ENCODE data around the gene RIMKLA. TPM values are rescaled to one million over a fixed set of nuclear protein-coding genes. Genes with fewer than 3 reads are reported as not detected.

RIMKLA gene
- total and polyA plus RNA-seq, 2 donors (not counting 3 experiments of a cell fraction or from before 2014, with no cell fraction given) = 0.01 TPM; not detected in 1

DNA sequence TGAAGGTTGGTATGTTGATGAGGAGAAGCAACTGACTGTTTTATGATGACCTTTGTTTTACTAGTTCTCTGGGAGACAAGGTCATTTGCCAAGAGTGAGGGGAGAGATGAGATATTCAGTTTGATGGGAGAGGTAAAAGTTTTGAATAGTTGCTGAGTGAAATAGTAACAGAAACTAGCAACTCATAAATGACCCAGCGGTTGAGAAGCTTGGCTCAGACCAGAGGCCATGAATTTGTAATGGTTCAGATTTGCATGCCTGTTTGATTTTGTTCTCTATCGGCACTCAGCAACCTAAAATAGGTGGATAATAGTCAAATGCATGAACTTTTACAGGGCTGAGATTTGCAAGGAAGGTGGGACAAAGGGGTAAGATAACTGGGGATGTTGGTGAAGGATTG is 89.1 kb downstream of the RIMKLA start:
- TF ChIP-seq POLR2A (IDR thresholded peaks at IDR 0.05; ENCODE audit: low read depth, low read length) (no peak), GATA2 (IDR thresholded peaks at IDR 0.05; ENCODE audit: insufficient read depth, insufficient read length, low read depth, low read length) (no peak), POLR2AphosphoS5 (IDR thresholded peaks at IDR 0.05; ENCODE audit: insufficient read depth, low read depth, low read length) (no peak), JUN (IDR thresholded peaks at IDR 0.05; ENCODE audit: borderline replicate concordance, insufficient read depth, insufficient read length, low read depth) (no peak), EZH2 (IDR thresholded peaks at IDR 0.05; ENCODE audit: borderline replicate concordance, low read depth, low read length, severe bottlenecking) (no peak), FOS (IDR thresholded peaks at IDR 0.05; ENCODE audit: borderline replicate concordance, insufficient read depth, low read length) (no peak), MYC (IDR thresholded peaks at IDR 0.05; ENCODE audit: low read depth, low read length) (no peak)
- TF ChIP-seq, protein P1, sequence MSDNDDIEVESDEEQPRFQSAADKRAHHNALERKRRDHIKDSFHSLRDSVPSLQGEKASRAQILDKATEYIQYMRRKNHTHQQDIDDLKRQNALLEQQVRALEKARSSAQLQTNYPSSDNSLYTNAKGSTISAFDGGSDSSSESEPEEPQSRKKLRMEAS (IDR thresholded peaks at IDR 0.05; ENCODE audit: insufficient read depth, insufficient read length) = no peak
- TF ChIP-seq, protein P2, sequence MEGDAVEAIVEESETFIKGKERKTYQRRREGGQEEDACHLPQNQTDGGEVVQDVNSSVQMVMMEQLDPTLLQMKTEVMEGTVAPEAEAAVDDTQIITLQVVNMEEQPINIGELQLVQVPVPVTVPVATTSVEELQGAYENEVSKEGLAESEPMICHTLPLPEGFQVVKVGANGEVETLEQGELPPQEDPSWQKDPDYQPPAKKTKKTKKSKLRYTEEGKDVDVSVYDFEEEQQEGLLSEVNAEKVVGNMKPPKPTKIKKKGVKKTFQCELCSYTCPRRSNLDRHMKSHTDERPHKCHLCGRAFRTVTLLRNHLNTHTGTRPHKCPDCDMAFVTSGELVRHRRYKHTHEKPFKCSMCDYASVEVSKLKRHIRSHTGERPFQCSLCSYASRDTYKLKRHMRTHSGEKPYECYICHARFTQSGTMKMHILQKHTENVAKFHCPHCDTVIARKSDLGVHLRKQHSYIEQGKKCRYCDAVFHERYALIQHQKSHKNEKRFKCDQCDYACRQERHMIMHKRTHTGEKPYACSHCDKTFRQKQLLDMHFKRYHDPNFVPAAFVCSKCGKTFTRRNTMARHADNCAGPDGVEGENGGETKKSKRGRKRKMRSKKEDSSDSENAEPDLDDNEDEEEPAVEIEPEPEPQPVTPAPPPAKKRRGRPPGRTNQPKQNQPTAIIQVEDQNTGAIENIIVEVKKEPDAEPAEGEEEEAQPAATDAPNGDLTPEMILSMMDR (IDR thresholded peaks at IDR 0.05; ENCODE audit: extremely low read depth in 1 of 2, insufficient read depth in 1 of 2, low read depth in 1 of 2, low read length in 2 of 2) = no peak
- no peaks in the 10 kb centered on the region for H3K9me1 ChIP-seq (replicated peaks; ENCODE audit: control insufficient read depth, extremely low read depth, insufficient read depth, low read length)
- H3K79me2 ChIP-seq (ENCODE audit: control insufficient read depth, insufficient read depth, low read length) = no peaks in the 10 kb centered on the region
- no TSS peak for BruUV-seq (replicated peaks)
- no peaks in the 10 kb centered on the region for H3K4me1 ChIP-seq (ENCODE audit: control insufficient read depth, extremely low read depth, insufficient read depth, low read length)
- no peaks in the 10 kb centered on the region for H3K36me3 ChIP-seq (ENCODE audit: control insufficient read depth in 2 of 2, extremely low read depth in 1 of 2, insufficient read depth in 2 of 2, low read length in 2 of 2)
- POLR2A ChIA-PET = no interaction called here
- no peak for FAIRE-seq
- DNase-seq (ENCODE audit: low read depth, low spot score) = no peak
- dilution Hi-C loops (cut with MboI; ENCODE audit: extremely low pct_ligation_motif_present, low sequenced_read_pairs) (no loop called here), intact Hi-C loops (cut with micrococcal nuclease) (no loop called here)
- H2AFZ ChIP-seq (ENCODE audit: low read depth, low read length) = no peak overlapping the region
- H4K20me1 ChIP-seq (replicated peaks; ENCODE audit: control insufficient read depth, extremely low read depth, insufficient read depth, low read length) = no peaks in the 10 kb centered on the region
- no peak overlapping the region for H3K4me3 ChIP-seq (replicated peaks in 1 of 3; ENCODE audit: insufficient read depth in 1 of 3, low read depth in 1 of 3, low read length in 3 of 3)
- H3K27me3 ChIP-seq (ENCODE audit: control insufficient read depth in 2 of 2, insufficient read depth in 2 of 2, low read length in 2 of 2) = peaks cover 17% of the 10 kb centered on the region in 2 experiments
- no peak overlapping the region for H3K27ac ChIP-seq (ENCODE audit: insufficient read depth, low read depth, low read length)
- CTCF ChIA-PET = interaction anchor here (0.7 kb wide), 1 partner anchor 12 kb away, joined by 4 read pairs; no protein-coding TSS in a partner anchor
- H3K4me2 ChIP-seq (ENCODE audit: insufficient read depth, low read length) = no peak overlapping the region
- no peaks in the 10 kb centered on the region for H3K9me3 ChIP-seq (replicated peaks; ENCODE audit: control insufficient read depth, insufficient read depth, low read length)
- no peak overlapping the region for H3K9ac ChIP-seq (replicated peaks; ENCODE audit: extremely low read depth, insufficient read depth, low read length)

Other genes starting within 250 kb of the RIMKLA start
- not detected in 2 replicates for gene GUCA2B, start 227.4 kb upstream of the RIMKLA start, total RNA-seq
- gene GUCA2B, start 227.4 kb upstream of the RIMKLA start, polyA plus RNA-seq = not detected in 2 replicates
- gene GUCA2A, start 216.0 kb upstream of the RIMKLA start, total RNA-seq = not detected in 2 replicates
- not detected in 2 replicates for gene GUCA2A, start 216.0 kb upstream of the RIMKLA start, polyA plus RNA-seq
- gene FOXJ3, start 45.6 kb upstream of the RIMKLA start, total RNA-seq = 36.5 and 38.8 TPM in 2 replicates
- gene FOXJ3, start 45.6 kb upstream of the RIMKLA start, polyA plus RNA-seq = 34.7 and 35.4 TPM in 2 replicates
- 0.33 TPM in 1 of 2 replicates, not detected in the other for gene ZMYND12, start 75.2 kb downstream of the RIMKLA start, total RNA-seq
- 0.40 and 0.94 TPM in 2 replicates for gene ZMYND12, start 75.2 kb downstream of the RIMKLA start, polyA plus RNA-seq
- 29.9 and 32.6 TPM in 2 replicates for gene PPCS, start 75.8 kb downstream of the RIMKLA start, total RNA-seq
- 31.7 and 51.3 TPM in 2 replicates for gene PPCS, start 75.8 kb downstream of the RIMKLA start, polyA plus RNA-seq
- gene CCDC30, start 82.5 kb downstream of the RIMKLA start, total RNA-seq = 1.5 and 2.9 TPM in 2 replicates
- 0.16 and 0.19 TPM in 2 replicates for gene CCDC30, start 82.5 kb downstream of the RIMKLA start, polyA plus RNA-seq